Pulmonary artery endothelial cell (primary cell): ENCODE data around the gene A1BG. TPM values are rescaled to one million over a fixed set of nuclear protein-coding genes. Genes with fewer than 3 reads are reported as not detected.

Experiments
- DNase-seq: peaks from one replicate; pipeline ENCODE4 v3.0.0-alpha.2; 2011; ENCODE audit warnings: low read depth, low spot score
- total RNA-seq: library from RNA; depleted of rRNA; stranded (reverse); fragments of >200 nt; gene quantifications from 2 replicates; pipeline ENCODE4 v1.2.3, GENCODE V29; 2014

A1BG gene
- total RNA-seq, 1 donor from 2014 or later: 5.3 TPM

DNA sequence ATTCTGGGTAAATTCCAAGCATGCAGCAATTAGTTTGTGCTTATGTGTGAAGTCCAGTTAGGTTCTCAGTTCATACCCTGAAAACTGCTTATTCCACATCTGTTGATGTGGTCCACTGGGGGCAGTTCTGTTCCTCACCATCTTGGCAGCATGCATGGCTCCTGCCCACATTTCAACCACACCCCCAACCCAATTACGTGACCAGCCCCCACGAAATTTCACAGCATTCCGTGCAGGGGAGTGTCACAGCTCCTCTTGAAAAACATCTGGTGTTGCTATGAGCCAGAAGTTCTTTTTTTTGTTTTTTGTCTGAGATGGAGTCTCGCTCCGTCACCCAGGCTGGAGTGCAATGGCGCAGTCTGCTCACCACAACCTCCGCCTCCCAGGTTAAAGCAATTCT is 57.2 kb downstream of the A1BG start:
- DNase-seq: no peak

Other genes with a start within 250 kb of the A1BG start
- gene ZNF329, start 202.7 kb downstream of the A1BG start, total RNA-seq: 10.0 and 12.5 TPM in 2 replicates
- gene ZNF274, start 170.4 kb downstream of the A1BG start, total RNA-seq: 19.7 and 28.6 TPM in 2 replicates
- 54.7 and 73.2 TPM in 2 replicates for gene ZNF544, start 124.6 kb downstream of the A1BG start, total RNA-seq
- gene ZNF8, start 74.5 kb downstream of the A1BG start, total RNA-seq: 3.7 and 3.8 TPM in 2 replicates
- gene ERVK3-1, start 48.1 kb downstream of the A1BG start, total RNA-seq: 13.2 and 19.3 TPM in 2 replicates
- 1.8 and 3.2 TPM in 2 replicates for gene ZSCAN22, start 26.5 kb downstream of the A1BG start, total RNA-seq
- gene ZNF497, start 9.3 kb upstream of the A1BG start, total RNA-seq: 0.53 and 0.67 TPM in 2 replicates
- 1.1 and 1.8 TPM in 2 replicates for gene ZNF837, start 27.5 kb upstream of the A1BG start, total RNA-seq
- gene RPS5, start 33.8 kb upstream of the A1BG start, total RNA-seq: 2,163 and 2,639 TPM in 2 replicates
- 0.18 TPM in 1 of 2 replicates, not detected in the other for gene RNF225, start 42.2 kb upstream of the A1BG start, total RNA-seq
- 16.2 and 20.3 TPM in 2 replicates for gene ZNF584, start 55.2 kb upstream of the A1BG start, total RNA-seq
- 4.7 and 7.5 TPM in 2 replicates for gene ZNF132, start 86.7 kb upstream of the A1BG start, total RNA-seq
- gene ZNF324B, start 98.1 kb upstream of the A1BG start, total RNA-seq: 10.0 and 11.4 TPM in 2 replicates
- 12.6 and 12.7 TPM in 2 replicates for gene ZNF324, start 113.6 kb upstream of the A1BG start, total RNA-seq
- gene ZNF446, start 122.9 kb upstream of the A1BG start, total RNA-seq: 4.9 and 5.4 TPM in 2 replicates
- 6.3 and 14.8 TPM in 2 replicates for gene SLC27A5, start 158.5 kb upstream of the A1BG start, total RNA-seq
- 6.0 and 6.5 TPM in 2 replicates for gene ZBTB45, start 166.3 kb upstream of the A1BG start, total RNA-seq
- 526 and 542 TPM in 2 replicates for gene TRIM28, start 190.6 kb upstream of the A1BG start, total RNA-seq
- gene CHMP2A, start 201.6 kb upstream of the A1BG start, total RNA-seq: 114 and 145 TPM in 2 replicates
- 106 and 111 TPM in 2 replicates for gene UBE2M, start 205.1 kb upstream of the A1BG start, total RNA-seq
- 9.0 and 10.6 TPM in 2 replicates for gene MZF1, start 219.8 kb upstream of the A1BG start, total RNA-seq